NCI-H510A (cell line): Measurements from ENCODE around the gene NTN4.
"Not testable (repeated sequence)": the region's sequence is repeated elsewhere in the genome, so short reads cannot be mapped to it uniquely, and the experiment has no call there.

Source experiments
- DNase-seq: peaks from one replicate; lab custom pipeline; 2025; lab: John Stamatoyannopoulos, UW

NTN4 gene

GRCh38 chr12:95658386-95658785 is 132.2 kb downstream of the NTN4 start:
- no peak for DNase-seq

GRCh38 chr12:95654665-95655064 is 135.9 kb downstream of the NTN4 start:
- DNase-seq: not testable (repeated sequence)

- no peak for DNase-seq
These were observed 136.6 kb downstream of the NTN4 start for GRCh38 chr12:95653771-95654546.

DNA sequence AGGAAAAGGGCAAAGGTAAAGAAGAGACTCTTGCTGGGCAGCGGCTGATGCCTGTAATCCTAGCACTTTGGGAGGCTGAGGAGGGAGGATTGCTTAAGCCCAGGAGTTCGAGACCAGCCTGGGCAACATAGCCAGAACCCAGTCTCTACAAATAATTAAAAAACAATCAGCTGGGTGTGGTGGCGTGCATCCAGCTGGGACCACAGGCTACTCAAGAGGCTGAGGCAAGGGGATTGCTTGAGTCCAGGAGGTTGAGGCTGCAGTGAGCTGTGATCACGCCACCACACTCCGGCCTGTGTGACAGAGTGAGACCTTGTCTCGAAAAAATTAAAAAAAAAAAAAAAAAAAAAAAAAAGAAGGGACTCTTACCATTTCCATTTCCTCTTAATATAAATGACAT is 138.9 kb downstream of the NTN4 start:
- no peak for DNase-seq

GRCh38 chr12:95648990-95649791 is 141.4 kb downstream of the NTN4 start:
- no peak for DNase-seq

GRCh38 chr12:95646781-95647190 is 143.8 kb downstream of the NTN4 start:
- no peak for DNase-seq

GRCh38 chr12:95643256-95643655 is 147.3 kb downstream of the NTN4 start:
- no peak for DNase-seq

DNA sequence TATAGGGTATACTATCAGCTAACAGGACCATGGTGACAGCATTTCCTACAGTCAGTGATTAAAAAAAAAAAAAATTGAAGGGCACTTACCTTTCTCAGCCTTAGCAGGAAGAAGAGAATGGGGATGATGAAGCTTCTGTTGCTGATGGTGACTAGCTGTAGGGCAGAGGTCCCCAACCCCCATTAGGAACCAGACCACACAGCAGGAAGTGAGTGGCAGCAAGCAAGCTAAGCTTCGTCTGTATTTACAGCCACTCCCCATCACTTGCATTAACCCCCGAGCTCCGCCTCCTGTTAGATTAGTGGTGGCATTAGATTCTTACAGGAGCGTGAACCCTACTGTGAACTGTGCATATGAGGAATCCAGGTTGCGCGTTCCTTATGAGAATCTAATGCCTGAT is 148.0 kb downstream of the NTN4 start:
- no peak for DNase-seq

- DNase-seq: no peak
These were observed 149.1 kb downstream of the NTN4 start for GRCh38 chr12:95641299-95641952.

- no peak for DNase-seq
These were observed 150.0 kb downstream of the NTN4 start for GRCh38 chr12:95640516-95640915.

DNA sequence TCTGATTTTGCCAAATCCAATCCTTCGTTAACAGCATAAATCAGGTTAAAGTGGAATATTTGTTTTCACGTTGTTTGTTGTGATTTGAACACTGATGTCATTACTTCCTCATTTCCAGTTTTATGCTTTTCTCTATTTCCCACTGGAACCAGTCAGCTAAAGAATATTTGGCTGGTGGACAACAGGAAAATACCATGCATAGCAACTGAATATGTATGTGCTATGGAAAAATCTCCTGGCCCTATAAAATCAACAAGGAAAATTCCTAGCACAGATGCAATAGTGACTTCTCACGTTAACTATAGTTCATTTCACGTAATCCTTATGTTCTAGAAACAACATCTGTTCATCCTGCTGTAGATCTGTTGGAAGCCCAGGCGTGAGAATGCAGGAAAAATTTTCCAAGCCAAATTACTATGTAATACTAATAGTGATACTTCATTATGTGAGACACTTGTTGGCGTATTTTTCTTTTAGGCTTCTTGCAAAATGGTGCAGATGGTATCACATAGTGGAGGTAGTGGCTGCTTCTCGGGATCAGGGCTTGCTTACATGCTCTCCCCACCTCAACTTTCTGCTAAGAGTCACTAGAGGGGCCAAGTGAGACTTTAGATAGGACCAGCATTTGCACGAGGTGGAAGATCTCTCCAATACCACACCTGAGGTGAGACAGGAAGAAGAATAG is 153.0 kb downstream of the NTN4 start:
- no peak for DNase-seq

DNA sequence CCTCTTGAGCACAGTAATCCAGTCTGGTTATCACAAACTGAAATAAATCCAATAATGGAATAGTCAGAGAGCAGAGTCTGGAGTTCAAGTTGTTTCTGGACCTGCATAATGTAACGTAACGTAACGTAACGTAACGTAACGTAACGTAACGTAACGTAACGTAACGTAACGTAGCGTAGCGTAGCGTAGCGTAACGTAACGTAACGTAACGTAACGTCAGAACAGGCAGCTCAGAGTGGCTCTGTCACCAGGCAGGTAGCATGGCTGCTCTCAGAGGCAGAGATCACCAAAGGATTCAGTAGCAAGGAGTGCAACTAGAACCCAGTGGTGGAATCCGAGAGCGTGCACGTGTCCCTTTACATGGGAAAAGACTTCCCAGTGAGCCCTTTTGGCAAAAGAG is 153.6 kb downstream of the NTN4 start:
- DNase-seq: no peak

DNA sequence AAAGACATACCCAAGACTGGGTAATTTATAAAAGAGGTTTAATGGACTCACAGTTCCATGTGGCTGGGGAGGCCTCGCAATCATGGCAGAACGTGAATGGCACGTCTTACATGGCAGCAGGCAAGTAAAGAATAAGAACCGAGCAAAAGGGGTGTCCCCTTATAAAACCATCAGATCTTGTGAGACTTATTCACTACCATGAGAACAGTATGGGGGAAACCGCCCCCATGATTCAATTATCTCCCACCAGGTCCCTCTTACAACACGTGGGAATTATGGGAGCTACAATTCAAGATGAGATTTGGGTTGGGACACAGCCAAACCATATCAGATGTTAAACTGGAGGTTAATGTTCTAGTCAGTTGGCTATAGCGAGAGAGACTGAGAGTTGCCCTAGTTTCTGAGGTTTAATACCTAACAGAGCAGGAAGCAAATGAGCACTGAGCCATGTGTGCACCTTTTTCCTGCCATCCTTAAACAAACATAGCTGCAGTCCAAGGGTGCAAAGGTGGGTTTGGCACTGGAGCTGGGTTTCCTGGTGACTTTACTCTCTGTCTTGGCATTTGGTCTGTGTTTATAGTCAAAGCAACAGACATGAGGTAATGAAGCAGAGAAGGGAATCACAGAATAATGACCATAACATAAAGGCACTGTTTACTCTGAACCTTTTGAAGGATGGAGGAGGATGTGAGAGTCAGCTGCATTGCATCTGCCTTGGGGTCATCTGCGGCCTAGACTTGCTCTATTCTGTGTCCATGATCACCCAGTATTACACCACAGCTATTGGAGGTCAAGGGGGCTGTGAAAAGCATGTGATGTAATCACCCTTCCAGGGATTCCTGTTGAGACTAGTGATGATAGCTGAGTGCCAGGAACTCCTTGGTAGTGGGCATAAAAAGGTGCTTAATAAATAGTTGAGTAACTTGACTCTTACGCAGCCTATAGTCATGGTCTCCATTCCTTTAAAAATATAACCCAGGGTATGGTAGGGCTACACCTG is 155.6 kb downstream of the NTN4 start:
- DNase-seq: no peak

- DNase-seq: no peak
These were observed 156.7 kb downstream of the NTN4 start for GRCh38 chr12:95633732-95634465.

DNA sequence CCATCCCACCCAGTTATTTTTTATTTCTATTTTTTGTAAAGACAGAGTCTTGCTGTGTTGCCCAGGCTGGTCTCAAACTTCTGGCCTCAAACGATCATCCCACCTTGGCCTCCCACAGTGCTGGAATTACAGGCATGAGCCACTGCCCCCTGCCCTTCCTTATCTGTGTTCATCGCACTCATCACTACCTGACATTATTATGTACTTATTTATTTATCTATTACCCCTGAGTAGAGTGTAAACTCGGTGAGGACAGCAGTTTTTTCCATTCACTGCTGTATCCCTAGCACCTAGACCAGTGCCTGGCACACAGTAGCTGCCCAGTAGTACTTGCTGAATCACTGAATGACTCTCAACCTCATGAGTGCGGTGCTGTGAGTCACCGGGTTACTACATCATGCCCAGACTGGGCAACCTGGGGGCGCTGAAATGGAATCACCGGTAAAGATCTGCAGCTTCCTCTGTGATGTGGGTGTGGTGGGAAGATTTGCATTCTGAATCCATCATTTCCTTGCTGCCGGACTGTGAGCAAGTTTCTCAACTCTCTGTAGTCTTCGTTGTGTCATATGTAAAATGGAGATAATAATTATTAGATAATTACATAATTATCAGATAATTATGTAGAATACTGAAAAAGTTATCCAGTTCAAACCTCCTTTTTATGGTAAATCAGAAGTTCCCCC is 157.4 kb downstream of the NTN4 start:
- no peak for DNase-seq

- DNase-seq: no peak
These were observed 160.1 kb downstream of the NTN4 start for GRCh38 chr12:95630496-95630895.

DNA sequence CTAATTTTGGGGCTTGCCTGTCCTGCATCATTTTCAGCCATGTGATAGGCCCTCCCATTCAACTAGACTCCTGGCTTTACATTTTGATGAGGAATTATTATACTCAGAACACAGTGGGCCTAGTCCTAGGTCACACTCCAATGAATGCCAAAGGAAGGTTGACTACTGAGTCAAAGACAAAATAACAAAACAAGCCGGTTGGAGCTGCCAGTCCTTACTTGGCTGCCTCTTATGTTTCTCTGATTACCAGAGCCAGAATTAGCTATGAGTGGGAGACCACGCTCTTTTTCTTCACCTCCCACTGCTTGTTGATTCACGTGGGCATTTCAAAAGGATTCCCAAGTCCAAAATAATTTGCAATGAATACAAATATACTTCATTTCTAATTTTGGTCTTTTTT is 161.2 kb downstream of the NTN4 start:
- DNase-seq: no peak

GRCh38 chr12:95626854-95627253 is 163.7 kb downstream of the NTN4 start:
- no peak for DNase-seq

- DNase-seq: no peak
These were observed 165.6 kb downstream of the NTN4 start for GRCh38 chr12:95625012-95625411.

GRCh38 chr12:95624589-95624988 is 166.0 kb downstream of the NTN4 start:
- no peak for DNase-seq
